Stimulated activated CD4-positive, alpha-beta T cell treated with anti-CD3 and anti-CD28 coated beads, Interleukin-4, amount 100 ng/mL, for 4 hours (primary cell): Measurements from ENCODE around the gene EPHA2.
"Not testable (repeated sequence)": the region's sequence is repeated elsewhere in the genome, so short reads cannot be mapped to it uniquely, and the experiment has no call there.

Source experiments
- DNase-seq, 2 experiments: peaks; one replicate each; pipeline ENCODE4 v3.0.0-alpha.2; 2020

The EPHA2 gene

DNA sequence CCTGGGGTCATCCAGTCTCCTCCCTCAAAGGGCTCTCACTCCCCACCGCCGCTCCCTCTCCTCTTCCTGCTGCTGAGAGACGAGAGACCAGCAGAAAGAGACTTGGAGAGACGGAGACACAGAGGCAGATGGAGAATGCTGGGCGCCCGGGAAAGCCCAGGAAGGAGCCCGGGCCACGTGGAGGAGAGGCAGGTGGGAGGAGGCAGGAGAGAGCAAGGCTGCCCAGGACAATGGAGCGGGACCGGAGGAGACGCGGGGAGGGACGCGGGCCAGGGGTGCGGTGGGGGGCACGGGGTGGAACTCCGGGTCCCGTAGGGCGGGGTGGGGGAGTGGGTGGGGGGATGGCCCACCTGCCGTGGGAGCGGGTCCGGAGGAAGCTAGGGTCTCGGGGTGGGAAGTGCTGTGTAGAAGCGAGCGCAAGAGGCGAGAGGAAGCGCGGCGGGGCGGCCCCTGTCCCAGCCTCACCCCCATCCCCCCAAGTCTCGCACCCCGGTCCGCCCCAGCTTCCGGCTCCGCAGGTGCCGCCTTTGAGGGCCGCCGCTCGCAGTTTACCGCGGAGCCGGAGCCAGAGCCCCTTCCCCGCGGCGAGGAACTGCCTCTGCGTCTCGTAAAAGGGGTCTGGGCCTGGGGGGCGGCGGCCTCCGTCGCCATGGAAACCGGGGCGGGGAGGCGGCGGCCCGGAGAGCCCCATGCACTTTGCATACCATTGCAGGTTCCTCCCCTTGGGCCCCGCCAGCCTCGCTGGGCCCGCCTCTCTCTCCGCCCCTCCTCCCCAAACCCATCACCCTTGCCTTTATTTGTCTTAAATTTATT, 11.7 kb upstream of the EPHA2 start:
- peak; percentile 61 to 62 for DNase-seq

DNA sequence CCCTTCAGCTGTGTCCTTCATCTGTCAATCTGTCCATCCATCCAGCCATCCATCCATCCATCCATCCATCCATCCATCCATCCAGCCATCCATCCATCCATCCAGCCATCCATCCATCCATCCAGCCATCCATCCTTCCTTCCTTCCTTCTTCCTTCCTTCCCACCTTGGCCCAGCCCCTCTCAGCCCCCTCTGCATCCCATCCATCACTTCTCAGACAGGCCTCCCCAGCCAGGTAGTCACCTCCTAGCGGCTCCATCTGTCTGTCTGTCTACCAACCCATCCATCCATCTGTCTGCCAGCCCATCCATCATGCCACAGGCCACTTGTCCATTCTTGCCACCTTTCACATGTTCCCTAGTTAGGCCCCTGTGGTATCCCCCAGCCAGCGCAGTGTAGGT, 10.2 kb upstream of the EPHA2 start:
- DNase-seq = no peak

DNA sequence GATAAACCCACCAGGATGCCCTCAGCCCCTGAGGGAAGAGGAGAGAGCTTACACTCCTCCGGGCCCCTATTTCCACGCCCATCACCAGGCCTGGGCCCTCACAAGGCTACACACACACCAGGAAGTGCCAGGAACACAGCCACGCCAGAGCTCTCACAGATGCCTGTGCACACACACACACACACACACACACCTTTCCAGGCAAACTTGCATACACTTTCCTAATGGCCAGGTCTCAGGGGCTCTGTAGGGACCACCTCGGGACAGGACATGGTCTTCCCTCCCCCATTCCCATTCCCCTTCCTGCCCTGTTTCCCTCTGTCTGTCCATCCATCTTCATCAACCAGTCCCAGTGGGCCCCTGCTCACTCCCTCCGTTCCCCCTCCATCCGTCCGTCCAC, 9.7 kb upstream of the EPHA2 start:
- DNase-seq = no peak

DNA sequence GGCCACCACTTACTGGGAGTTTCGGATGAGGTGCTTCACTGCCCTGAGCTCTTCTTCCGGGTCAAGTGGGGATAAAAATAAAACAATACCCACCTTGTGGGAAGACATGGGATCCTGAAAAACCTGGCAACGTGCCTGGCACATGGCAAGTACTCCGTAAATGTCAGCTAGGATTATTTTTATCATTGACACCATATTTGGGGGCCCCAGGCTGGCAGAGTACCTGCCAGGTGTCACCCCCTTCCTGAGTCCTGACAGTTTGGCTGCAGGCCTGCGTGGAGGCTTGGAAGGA, 9.2 kb upstream of the EPHA2 start:
- DNase-seq = no peak

DNA sequence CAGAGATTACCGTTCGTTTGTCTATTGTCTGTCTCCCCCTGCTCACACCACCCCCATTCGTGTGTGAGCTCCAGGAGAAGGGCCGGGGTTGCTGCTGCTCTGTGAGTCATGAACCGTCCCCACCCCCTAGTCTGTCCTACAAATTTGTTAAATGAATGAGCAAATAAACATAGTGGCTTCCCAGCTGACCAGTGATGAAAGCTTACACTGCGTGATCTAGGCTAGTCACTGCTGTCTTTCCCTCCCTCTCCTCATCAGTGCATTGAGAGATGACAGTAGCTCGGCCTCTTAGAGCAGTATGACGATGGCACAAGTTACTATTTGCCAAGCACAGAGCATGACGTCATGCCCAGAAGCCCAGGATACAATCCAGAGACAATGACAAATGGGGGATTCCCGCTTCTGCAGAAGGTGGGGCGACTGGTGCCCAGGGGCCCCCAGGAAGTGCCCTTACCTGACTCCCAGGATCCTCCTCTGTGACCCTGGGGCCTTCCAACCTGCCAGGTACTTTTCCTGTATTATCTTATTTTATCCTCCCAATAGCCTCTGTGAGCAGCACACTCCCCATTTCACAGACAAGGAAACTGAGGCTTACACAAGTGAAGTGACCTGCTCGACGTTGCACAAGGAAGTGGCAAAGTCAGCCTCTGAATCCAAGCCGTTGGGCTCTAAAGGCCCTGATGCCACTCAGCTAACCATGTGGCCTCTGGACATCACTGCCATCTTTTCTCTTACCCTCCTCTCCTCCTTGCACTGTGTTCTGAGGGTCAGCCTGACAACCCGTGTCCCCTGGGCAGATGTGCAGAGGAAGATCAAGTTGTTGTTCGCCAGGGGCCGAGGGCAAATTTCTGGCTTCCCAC, 8.6 kb upstream of the EPHA2 start:
- DNase-seq = peak in 1 of 2 experiments; percentile 23

DNA sequence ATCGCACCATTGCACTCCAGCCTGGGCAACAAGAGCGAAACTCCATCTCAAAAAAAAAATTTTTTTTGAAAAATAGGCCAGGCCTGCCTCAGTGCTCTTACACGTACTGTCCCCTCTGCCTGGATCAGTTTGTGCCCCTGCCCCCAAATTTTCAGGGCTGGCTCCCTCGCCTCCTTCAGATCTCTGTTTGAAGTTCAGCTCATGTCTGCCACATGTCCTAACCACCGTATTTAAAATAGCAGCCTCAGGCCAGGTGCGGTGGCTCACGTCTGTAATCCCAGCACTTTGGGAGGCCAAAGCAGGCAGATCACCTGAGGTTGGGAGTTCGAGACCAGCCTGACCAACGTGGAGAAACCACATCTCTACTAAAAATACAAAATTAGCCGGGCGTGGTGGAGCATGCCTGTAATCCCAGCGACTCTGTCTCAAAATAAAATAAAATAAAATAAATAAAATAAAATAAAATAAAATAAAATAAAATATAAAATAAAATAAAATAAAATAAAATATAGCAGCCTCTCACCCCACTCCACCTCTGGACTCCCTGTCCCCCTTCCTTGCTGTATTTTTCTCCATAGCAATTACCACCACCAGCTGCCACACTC, 7.8 kb upstream of the EPHA2 start:
- DNase-seq = not testable (repeated sequence)

DNA sequence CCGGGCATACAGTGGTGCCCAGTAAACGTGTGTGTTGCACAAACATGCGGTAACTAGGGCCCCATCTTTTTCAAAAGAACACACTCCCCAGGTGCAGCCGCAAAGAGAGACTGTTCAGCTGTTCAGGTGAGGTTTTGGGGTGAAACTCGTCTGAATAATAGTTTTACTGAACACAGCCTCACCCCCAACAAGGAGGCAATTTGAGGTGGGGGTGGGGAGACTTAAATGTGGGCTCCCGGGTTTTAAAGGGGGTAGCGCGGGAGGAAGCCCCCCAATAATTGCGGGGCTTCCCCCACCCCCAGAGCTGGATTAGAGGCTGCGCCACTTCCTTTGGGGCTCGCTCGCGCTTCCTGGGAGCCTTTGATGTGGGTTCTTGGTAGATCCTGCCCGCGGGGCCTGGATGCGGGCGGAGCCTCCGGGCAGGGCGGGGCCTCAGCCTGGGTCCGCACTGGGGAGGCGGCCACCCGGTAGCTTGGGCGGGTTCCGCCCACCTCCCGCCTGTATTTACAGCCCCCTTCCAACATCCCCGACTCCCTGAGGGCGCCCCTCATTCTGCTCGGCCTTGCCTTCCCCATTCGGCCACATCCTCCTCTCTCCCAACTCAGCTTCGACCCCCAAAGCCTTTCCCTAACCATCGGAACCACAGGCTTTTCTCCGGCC, 6.4 kb upstream of the EPHA2 start:
- DNase-seq = peak; percentile 52 to 57

DNA sequence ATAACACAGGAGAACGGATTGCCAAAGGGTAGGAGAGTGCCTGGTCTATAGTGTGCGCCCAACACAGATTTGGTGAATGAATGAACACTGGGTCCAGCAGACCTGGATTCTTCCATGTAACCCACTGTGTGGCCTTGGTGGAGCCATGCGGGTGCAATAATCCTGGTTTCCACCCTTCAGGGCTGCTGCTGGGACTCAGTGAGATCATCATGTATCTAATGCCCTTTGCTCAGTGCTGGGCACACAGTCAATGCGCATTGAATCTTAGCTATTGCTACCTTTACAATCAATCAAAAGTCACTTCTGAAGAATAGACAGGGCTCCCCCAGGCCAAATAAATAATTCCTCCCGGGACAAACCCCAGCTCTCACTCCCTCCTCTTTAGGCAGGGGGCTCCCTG, 5.8 kb upstream of the EPHA2 start:
- no peak for DNase-seq

DNA sequence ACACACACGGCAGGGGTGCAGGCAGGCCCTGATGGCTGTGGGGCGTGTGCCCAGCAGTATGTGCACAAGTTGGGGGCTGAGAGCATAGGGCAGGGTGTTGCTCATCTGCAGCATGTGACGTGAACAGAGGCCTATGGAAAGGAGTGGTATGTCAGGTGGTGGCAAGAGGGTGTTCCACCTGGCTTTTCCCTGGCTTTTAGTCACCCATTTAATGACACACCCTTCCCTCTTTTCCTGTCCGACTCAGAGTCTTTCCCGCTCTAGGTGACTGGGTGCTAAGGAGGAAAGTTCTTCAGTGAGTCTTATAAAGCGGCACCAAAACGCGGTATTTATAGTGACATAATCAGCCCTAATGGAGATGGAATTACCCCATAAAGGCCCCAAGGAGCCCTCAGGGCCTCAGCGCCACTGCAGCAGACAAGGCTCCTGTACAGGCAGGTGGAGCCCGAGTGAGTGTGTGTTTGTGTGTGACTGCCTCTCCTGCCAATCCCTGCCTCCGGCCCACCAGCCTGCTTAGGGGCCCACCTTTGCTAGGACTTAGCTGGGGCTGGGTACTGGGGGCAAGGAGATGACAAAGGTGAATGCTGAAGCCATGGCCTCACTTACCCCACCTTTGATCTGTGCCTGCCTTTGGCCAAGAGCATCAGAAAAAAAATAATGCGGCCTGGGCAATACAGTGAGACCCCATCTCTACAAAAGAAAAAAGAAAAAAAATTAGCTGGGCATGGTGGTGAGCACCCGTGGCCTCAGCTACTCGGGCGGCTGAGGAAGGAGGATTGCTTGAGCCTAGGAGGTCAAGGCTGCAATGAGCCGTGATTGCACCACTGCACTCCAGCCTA, 3.3 kb upstream of the EPHA2 start:
- no peak for DNase-seq

DNA sequence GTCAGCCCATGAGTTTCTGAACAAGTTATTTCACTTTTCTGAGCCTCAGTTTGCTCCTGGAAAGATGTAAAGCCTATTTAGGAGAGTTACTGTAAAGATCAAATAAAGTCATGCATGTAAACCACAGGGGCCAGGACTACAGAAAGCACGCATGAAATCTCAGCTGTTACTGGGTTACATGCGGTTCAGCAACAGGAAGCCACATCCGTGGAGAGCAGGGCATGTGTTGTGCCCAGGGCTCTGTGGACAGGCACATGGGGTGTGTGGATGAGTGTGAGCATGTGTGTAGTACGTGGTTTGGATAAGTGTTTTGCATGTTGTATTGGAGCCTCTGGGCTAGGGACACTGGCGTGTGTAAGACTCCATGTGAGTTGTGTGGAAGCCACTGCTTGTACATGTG, 2.2 kb upstream of the EPHA2 start:
- no peak for DNase-seq

DNA sequence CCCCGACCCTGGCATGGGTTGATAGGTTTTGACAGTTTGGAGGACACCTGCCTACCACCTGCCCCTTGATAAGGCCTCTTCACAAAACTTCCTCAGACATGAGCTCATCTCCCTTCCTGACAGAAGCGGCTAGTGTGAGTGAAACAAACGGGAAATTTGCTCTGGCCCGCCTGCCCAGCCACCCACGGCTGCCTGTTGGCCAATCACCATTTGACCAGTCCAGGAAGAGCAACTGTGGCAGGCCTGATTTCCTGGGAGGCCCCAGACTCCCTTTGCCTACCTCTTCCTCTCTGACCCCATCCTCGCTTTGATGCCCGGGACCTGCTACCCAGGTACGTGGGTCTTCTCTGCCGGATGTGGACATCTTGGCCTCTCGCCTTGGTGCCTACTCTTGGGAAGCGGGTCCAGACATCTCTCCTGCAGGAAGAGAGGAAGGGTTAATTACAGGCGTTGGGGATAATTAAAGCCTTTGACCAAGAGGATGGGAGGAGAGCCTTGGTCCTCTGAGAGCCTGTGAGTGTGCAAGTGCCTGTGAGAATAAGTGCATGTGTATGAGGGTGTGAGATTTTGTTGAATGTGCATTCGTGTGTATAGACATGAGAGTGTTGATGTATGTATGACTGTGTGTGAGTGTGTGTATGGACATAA, 1.1 kb upstream of the EPHA2 start:
- DNase-seq = no peak

DNA sequence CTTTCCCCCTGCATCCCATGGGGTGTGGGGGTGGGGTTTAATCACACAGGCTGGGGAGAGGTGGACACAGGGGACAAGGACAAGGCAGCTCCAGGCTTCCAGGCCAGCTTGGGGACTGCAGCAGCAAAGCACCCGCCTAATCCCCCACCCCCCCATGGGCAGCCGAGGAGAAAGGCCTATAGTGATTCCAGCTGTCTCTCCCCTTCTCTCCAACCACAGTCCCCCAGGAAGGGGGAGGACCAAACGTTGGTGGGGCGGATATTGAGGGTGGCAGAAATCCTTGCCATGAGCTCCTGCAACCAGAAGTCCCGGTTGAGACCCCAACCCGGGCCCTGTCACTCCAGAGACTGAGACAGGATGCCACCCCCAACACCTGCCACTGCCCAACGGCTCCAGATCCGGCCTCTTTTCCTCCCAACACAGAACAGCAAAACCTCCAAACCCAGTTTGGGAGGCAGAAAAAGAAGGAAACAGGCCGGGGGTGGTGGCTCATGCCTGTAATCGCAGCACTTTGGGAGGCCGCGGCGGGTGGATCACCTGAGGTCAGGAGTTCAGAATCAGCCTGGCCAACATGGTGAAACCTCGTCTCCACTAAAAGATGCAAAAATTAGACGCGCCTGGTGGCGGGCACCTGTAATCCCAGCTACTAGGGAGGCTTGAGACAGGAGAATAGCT, 1.7 kb downstream of the EPHA2 start:
- no peak for DNase-seq

DNA sequence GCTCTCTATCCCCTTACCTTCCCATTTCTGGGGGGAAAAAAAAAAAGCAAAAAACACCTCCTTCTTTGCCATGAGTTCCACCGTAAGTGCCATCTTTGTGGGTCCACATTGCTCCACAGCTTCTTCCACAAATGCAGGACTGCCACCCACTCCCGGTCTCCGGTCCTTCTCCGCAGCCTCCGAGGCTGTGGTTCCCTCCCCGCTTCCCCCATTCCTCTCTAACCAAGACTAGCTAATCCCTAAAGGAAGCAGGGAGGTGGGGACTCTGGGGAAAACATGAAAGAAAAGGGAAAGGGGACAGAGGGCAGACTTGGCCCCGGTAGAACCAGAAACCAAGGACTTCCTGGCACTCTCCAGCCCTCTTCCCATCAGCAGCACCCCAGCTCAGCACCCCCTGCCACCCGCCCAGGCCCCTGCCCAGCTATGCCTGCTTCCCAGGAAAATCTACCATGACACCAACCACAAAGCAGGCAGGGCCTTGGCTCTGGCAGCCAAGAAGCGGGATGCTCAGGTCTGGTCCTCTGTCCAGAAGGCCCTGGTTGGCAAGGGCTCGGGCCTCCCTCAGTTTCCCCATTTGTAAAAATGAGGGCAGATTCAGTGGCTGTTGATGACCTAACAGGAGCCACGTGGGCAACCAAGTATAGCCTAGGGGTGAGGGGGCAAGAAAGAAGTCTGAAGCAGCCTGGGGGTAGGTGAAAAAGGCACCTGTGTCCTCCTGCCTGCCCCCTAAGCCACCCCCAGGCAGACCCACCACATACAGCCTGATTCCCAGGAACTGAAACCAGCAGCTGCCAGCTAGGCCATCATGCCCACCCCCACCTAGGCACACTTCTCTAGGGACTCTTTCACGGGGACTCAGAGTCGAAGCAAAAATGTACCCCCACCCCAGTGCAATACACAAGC, 2.5 kb downstream of the EPHA2 start:
- DNase-seq = no peak

DNA sequence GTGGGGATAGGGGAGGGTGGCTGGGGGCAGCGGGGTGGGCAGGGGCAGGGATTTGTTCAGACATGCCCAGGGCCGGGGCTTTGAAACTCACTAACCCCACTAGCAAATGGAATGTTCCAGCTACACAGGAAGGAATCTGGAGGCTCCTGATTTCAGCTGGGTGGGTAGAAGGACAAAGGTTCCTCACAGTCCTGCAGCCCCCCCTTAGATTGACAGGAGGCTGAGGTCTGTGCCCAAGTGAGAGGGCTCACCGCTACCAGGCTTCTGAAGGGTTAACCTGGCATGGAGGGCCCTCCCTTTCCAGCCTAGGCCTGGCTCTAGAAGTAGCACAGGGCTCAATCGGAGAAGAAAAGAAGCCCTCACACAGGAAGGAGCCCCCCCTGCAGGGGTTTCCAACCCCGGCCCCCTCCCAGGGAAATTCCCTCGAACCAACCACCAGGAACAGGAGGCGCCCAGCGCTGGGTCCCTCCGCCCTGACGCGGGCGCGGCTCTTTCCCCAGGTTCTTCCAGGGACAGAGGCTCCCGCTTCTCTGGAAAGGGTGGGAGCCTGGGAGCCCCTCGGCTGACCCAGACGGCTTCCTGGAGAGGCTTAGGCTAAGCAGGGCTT, 3.3 kb downstream of the EPHA2 start:
- DNase-seq = no peak

DNA sequence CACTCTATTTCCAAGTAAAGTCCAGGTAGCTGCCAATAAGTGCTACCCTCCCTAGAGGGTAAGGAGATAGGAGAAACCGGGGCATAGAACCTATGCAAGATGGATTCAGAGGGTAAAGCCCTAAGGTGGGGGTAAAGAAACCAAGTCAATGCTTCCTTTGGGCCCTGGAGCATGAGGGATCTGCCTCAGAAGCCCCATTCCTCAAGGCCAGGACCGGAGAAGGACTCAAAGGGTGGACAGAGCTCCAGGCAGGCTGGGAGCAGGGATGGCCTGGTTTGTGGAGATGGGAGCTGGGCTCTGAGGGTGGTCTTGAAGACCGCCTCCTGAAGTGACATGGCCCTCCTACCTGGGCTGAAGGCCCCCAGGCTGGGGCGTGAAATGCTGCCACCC, 3.9 kb downstream of the EPHA2 start:
- no peak for DNase-seq

DNA sequence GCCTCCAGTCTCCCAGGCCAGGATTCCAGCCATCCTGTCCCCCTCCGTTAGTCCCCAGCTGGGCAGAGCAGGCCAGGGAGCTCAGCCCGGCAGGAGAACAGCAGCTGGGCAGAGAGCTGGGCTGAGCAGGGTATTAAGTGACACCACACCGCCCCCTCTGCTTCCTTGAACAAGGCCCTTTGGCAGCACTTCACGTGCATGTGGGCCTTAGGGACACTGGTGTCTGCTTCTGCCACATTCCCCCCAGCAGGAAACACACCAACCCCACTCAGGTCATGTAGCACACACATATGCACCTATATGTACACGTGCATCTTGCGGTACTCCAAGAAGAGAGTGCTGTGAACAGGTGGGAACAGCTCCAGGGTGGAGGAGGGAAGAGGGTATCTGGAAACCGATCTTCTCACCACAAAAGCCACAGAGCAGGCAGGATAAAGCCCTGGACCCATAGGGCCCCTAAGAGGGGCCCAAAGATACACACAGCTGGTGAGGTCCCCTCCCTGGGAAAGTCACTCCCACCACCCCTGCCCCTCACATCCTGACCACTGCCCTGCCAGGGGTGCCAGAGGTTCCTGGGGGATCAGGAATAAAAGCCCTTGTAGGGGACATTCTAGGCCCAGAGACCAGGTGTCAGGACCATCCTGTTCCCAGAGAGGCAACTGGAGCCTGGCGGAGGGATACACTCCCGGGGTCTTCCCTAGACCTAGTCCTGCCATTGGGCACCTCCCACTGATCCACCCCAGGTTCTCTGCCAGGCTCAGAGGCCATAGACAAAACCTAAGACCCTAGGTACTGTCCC, 4.5 kb downstream of the EPHA2 start:
- no peak for DNase-seq

DNA sequence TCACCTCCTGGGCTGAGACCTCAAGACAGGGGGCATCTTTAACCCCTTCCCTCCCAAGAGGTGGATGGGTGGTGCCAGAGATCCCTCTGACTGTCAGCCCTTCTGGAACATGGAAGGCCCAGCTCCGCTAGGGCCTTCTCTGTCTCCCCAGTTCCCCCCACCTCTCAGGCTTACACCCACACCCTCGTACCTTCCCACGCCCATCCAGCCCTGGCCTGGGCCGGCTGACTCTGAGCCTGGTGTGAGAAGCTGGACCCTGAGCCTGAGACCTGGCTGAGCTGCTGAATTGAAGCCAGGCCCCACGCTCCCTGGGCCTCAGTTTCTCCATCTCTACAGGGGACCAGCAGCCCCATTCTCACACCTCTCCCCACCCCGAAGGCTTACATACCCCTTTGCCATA, 5.4 kb downstream of the EPHA2 start:
- DNase-seq = no peak

DNA sequence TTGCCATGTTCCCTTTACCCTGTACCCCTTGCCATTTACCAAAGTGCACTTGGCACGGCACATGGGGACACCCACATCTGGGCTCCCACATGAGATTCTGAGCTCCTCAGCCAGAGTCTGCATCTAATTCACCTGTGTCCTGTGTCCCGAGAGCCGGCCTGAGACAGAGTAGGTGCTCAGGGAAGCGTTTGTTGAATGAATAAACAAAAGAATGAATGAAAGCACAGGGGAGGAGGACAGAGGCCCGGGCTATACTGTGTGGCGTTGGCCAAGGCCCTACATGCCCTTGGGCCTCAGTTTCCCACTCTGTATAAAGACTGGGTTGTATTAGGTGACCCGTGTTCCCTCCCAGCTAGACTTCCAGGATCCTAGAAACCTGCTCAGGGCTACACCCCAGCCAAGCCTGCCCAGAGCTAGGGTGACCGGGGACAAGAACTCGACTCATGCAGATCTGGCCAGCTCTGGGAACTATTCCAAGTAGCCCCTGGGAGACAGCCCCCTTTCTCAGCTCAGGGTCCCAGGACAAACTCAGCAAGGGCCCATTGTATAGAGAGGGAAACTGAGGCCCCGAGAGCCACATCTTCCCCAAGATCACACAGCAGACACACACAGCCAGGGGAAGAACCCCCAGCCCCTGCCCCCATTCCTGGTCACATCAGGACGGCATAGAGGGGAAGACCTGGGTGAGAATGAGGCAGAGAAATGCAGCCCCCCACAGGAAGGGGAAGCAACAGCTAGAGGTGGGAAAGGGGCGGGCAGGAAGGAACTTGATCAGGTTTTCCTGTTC, 6.0 kb downstream of the EPHA2 start:
- no peak for DNase-seq
